Brain microvascular endothelial cell (primary cell): ENCODE measurements around the gene MPHOSPH9.

ENCODE experiments used
- DNase-seq: peaks from one replicate; pipeline ENCODE4 v3.0.0-alpha.2; 2020
- H3K27ac ChIP-seq: fragments of 250-450 bp; sonication (Bioruptor Pico); 2 replicates; pipeline ENCODE4 v1.5.1; 2020; ENCODE audit warnings: mild to moderate bottlenecking, moderate library complexity
- H3K27me3 ChIP-seq: fragments of 250-450 bp; sonication (Bioruptor Pico); replicated peaks from 2 replicates; pipeline ENCODE4 v1.5.1; 2020; ENCODE audit warnings: mild to moderate bottlenecking
- H3K36me3 ChIP-seq: fragments of 250-450 bp; sonication (Bioruptor Pico); replicated peaks from 2 replicates; pipeline ENCODE4 v1.5.1; 2020; ENCODE audit warnings: mild to moderate bottlenecking
- H3K4me3 ChIP-seq: 2 replicates; pipeline ENCODE4 v1.5.1; 2011; ENCODE audit warnings: low read depth, mild to moderate bottlenecking, control low read depth, low read length, moderate library complexity
- in situ Hi-C: cut with HindIII; loops from 2 replicates; pipeline ENCODE4 v1.10.0; 2017; ENCODE audit warnings: low sequenced_read_pairs, low pct_ligation_motif_present
- TF ChIP-seq, protein P1 (sequence below): IDR thresholded peaks from 2 replicates; pipeline ENCODE4 v1.5.1; 2011; ENCODE audit warnings: low read depth, mild to moderate bottlenecking, moderate library complexity, low read length, control low read depth, inconsistent platforms; ENCODE audit errors: missing control alignments

Gene MPHOSPH9

DNA sequence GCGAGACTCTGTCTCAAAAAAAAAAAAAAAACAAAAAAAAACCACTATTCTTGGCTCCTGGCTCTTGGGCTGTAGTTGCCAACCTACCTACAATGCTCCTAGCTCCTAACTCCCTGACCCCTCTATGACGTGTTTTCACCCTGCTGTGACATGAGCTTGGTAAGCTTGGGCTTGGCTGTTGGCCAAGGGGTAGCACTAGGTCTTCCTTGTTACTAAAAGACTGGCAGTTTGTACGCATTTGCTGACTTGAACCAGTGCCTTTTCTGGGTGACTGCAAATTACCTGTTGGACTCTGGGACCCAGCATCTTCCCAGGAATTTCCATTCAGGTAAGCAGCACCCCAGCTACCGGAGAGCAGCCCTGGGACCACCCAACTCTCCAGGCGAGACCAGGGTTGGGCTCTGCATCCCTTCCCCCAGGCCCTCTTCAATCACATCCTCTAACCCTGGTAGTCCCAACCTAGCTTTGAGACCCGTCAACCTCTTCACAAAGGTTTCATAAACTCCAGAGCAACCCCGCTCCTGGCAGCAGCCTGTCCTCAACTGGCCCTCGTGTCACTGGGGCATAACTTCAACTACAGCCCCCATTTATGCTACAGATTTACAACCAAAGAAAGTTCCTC is 30.4 kb upstream of the MPHOSPH9 start:
- DNase-seq, result no peak
- Histone ChIP-seq H3K4me3 (no peak overlapping the region), H3K27me3 (no peaks in the 10 kb centered on the region), H3K27ac (no peak overlapping the region), H3K36me3 (peaks cover 64% of the 10 kb centered on the region)
- TF ChIP-seq, protein P1, sequence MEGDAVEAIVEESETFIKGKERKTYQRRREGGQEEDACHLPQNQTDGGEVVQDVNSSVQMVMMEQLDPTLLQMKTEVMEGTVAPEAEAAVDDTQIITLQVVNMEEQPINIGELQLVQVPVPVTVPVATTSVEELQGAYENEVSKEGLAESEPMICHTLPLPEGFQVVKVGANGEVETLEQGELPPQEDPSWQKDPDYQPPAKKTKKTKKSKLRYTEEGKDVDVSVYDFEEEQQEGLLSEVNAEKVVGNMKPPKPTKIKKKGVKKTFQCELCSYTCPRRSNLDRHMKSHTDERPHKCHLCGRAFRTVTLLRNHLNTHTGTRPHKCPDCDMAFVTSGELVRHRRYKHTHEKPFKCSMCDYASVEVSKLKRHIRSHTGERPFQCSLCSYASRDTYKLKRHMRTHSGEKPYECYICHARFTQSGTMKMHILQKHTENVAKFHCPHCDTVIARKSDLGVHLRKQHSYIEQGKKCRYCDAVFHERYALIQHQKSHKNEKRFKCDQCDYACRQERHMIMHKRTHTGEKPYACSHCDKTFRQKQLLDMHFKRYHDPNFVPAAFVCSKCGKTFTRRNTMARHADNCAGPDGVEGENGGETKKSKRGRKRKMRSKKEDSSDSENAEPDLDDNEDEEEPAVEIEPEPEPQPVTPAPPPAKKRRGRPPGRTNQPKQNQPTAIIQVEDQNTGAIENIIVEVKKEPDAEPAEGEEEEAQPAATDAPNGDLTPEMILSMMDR, result no peak
- in situ Hi-C loops, result no loop called here

DNA sequence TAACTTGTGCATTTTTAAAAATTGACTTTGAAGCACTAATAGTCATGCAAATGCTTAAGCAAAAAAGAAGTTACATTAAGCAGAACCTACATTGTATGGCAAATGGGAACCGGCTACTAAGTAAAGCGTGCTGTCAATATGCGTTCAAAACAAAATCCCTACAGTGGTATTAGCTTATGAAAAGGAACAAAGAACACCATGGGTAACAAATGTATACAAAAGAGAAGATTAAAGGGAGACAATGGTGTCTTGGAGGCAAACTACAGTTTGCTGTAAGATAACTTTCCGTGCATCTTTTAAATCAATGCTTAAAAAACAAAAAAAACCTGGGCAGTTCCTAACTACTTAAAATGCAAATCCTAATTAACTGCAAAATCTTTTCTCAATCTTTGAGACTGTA is 28.3 kb upstream of the MPHOSPH9 start:
- no peaks in the 10 kb centered on the region for H3K27me3 ChIP-seq
- in situ Hi-C loops, result no loop called here
- TF ChIP-seq, protein P1, result no peak
- H3K27ac ChIP-seq, result no peak overlapping the region
- H3K36me3 ChIP-seq, result peaks cover 80% of the 10 kb centered on the region
- DNase-seq, result no peak
- H3K4me3 ChIP-seq, result no peak overlapping the region

DNA sequence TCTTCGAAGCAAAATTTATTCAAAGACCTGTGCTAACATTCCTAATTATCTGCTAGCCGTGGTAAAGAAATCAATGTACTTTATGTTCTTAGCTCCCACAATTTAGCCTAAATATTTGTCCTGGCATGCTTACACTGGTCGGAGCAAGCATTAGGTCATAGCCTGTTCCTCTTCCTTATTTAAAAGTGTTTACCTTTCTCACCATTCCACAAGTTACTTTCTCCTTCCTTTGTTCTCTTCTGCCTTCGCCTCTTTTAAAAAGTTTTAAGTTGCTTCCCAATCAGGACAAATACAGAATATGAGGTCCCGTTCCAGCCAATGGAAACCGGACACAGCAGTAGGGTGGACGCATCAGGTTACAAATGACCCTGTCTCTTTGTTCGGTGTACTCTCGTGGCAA is 27.1 kb upstream of the MPHOSPH9 start:
- TF ChIP-seq, protein P1, result no peak
- no peak for DNase-seq
- H3K36me3 ChIP-seq, result peaks cover 81% of the 10 kb centered on the region
- H3K27me3 ChIP-seq, result no peaks in the 10 kb centered on the region
- in situ Hi-C loops, result no loop called here
- no peak overlapping the region for H3K4me3 ChIP-seq
- H3K27ac ChIP-seq, result no peak overlapping the region

DNA sequence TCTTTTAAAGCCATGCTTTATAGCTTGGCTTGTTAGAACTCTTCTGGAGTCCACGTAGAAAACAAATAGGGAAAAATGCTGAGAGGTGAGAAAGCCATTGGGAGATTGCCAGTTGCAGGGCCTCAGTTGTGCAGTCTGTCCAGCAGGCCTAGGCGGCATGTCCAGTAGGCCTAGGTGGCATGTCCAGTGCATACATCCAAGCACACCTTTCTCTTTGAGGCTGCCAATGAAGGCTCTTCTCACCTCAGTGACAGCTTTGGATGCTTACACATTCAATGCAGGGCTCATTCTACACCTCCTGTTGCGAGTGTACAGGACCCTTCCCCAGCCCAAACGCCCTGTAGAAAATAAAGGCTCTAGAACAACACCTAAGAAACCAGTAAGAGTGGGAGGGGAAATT is 25.7 kb upstream of the MPHOSPH9 start:
- peaks cover 81% of the 10 kb centered on the region for H3K36me3 ChIP-seq
- no peak for DNase-seq
- H3K4me3 ChIP-seq, result no peak overlapping the region
- in situ Hi-C loops, result no loop called here
- TF ChIP-seq, protein P1, result no peak
- H3K27ac ChIP-seq, result no peak overlapping the region
- H3K27me3 ChIP-seq, result no peaks in the 10 kb centered on the region

DNA sequence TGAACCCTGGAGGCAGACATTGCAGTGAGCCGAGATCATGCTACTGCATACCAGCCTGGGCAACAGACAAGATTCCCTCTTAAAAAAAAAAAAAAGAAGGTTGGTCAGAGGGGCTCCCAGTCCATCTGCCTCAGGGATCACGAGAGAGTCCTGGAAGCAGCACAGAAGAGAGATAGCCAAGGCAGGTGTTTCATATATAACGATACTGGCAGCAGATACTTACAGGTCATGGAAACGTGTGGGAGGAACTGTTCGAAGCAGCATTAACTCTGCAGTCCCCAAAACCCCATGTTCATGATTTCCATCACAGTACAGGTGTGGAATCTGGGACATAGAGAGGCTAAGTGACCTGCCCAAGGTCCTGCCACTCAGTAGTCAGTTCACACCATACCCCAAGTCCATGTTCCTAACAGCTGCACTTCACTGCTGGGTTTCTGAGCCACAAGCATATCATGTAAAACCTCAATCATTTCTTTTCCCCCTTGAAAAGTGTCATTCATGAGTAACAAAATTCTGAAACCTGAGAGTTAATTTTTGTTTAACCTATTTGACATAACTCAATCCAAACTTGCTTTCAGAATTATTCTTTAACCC is 22.0 kb upstream of the MPHOSPH9 start:
- no peaks in the 10 kb centered on the region for H3K27me3 ChIP-seq
- TF ChIP-seq, protein P1, result no peak
- DNase-seq, result no peak
- in situ Hi-C loops, result no loop called here
- peaks cover 49% of the 10 kb centered on the region for H3K36me3 ChIP-seq
- H3K4me3 ChIP-seq, result no peak overlapping the region
- H3K27ac ChIP-seq, result no peak overlapping the region
